AML-193 (cell line): ENCODE data around the gene FBXW2.
"Not testable (repeated sequence)": the region's sequence is repeated elsewhere in the genome, so short reads cannot be mapped to it uniquely, and the experiment has no call there.

Experiments
- DNase-seq, 2 experiments: peaks; one replicate each; lab custom pipeline; 2025; lab: John Stamatoyannopoulos, UW

The FBXW2 gene

GRCh38 chr9:120792898-120793765 is at the start of gene FBXW2:
TSS of gene FBXW2 (minus strand) at chr9:120793416. CDS start at chr9:120788258, 5,158 bp downstream.
- peak; percentile 61 to 75 for DNase-seq

- DNase-seq: peak in 1 of 2 experiments; percentile 29
These were observed 48.9 kb upstream of the FBXW2 start for GRCh38 chr9:120841930-120842684.

GRCh38 chr9:120839146-120839545 is 45.9 kb upstream of the FBXW2 start:
- no peak for DNase-seq

GRCh38 chr9:120837921-120838320 is 44.7 kb upstream of the FBXW2 start:
- DNase-seq: no peak

- DNase-seq: no peak
These were observed 40.1 kb upstream of the FBXW2 start for GRCh38 chr9:120833325-120833724.

GRCh38 chr9:120832807-120833206 is 39.6 kb upstream of the FBXW2 start:
- no peak for DNase-seq

GRCh38 chr9:120830865-120831264 is 37.6 kb upstream of the FBXW2 start:
- DNase-seq: no peak

GRCh38 chr9:120830151-120830550 is 36.9 kb upstream of the FBXW2 start:
- no peak for DNase-seq

- no peak for DNase-seq
These were observed 36.4 kb upstream of the FBXW2 start for GRCh38 chr9:120829650-120830049.

GRCh38 chr9:120820095-120820494 is 26.9 kb upstream of the FBXW2 start:
- DNase-seq: no peak

- DNase-seq: no peak
These were observed 25.4 kb upstream of the FBXW2 start for GRCh38 chr9:120818595-120818994.

GRCh38 chr9:120815075-120815474 is 21.9 kb upstream of the FBXW2 start:
- DNase-seq: no peak

GRCh38 chr9:120808931-120809330 is 15.7 kb upstream of the FBXW2 start:
- DNase-seq: no peak

- DNase-seq: no peak
These were observed 14.6 kb upstream of the FBXW2 start for GRCh38 chr9:120807607-120808379.

- DNase-seq: not testable (repeated sequence)
These were observed 11.7 kb upstream of the FBXW2 start for GRCh38 chr9:120804784-120805363.

- DNase-seq: no peak
These were observed 8.2 kb upstream of the FBXW2 start for GRCh38 chr9:120801441-120801840.

- no peak for DNase-seq
These were observed 2.1 kb downstream of the FBXW2 start for GRCh38 chr9:120791161-120791560.

GRCh38 chr9:120787933-120788332 is 5.3 kb downstream of the FBXW2 start:
- DNase-seq: no peak

GRCh38 chr9:120783602-120784047 is 9.6 kb downstream of the FBXW2 start:
- DNase-seq: peak; percentile 92

GRCh38 chr9:120781236-120781635 is 12.0 kb downstream of the FBXW2 start:
- no peak for DNase-seq

GRCh38 chr9:120780367-120780766 is 12.8 kb downstream of the FBXW2 start:
- DNase-seq: no peak

GRCh38 chr9:120779227-120779626 is 14.0 kb downstream of the FBXW2 start:
- DNase-seq: no peak
